ENCODE measurements around the gene KAT6B. TPM values are rescaled to one million over a fixed set of nuclear protein-coding genes. Genes with fewer than 3 reads are reported as not detected.

Gene KAT6B
- total and polyA plus RNA-seq, 2 experiments from 2014 or later, result 7.7 to 12.4 TPM

GRCh38 chr10:74910241-74910975, 84.0 kb downstream of the KAT6B start:
- Histone ChIP-seq H3K27ac (no peak overlapping the region), H3K79me2 (ENCODE audit: insufficient read depth) (peaks cover 97% of the 10 kb centered on the region), H4K20me1 (ENCODE audit: insufficient read depth) (0 out of 2 replicates have a peak, but pooled peaks cover 3% of the 10 kb centered on the region), H3K36me3 (ENCODE audit: low read depth) (no peaks in the 10 kb centered on the region), H3K9ac (no peak overlapping the region), H2AFZ (no peak overlapping the region), H3F3A (ENCODE audit: insufficient read depth) (no peaks in the 10 kb centered on the region), H3K27me3 (replicated peaks; ENCODE audit: insufficient read depth) (no peaks in the 10 kb centered on the region), H3K9me2 (ENCODE audit: insufficient read depth) (no peaks in the 10 kb centered on the region), H3K4me3 (no peak overlapping the region), H3K9me3 (ENCODE audit: low read depth) (no peaks in the 10 kb centered on the region), H3K4me2 (ENCODE audit: unreplicated experiment) (no peak overlapping the region), H3K4me1 (ENCODE audit: insufficient read depth) (0 out of 2 replicates have a peak, but pooled peaks cover 7% of the 10 kb centered on the region)
- in situ Hi-C loops (cut with MboI), result no loop called here
- TF ChIP-seq EZH2phosphoT487 (IDR thresholded peaks at IDR 0.05; ENCODE audit: insufficient read depth, low read depth), result no peak
- no peak for TF ChIP-seq EZH2 (IDR thresholded peaks at IDR 0.05; ENCODE audit: insufficient read depth, poor library complexity, severe bottlenecking)
- DNase-seq, result no peak
- WGBS, 2 experiments (ENCODE audit: low coverage in 1 of 2, low lambda C conversion rate in 2 of 2, missing lambda C conversion rate in 2 of 2), result 76 to 80% methylated on average over 4 of the region's 4 CpGs

- H3F3A ChIP-seq (ENCODE audit: insufficient read depth), result no peaks in the 10 kb centered on the region
- H4K20me1 ChIP-seq (ENCODE audit: insufficient read depth), result 0 out of 2 replicates have a peak, but pooled peaks cover 3% of the 10 kb centered on the region
- H3K36me3 ChIP-seq (ENCODE audit: low read depth), result no peaks in the 10 kb centered on the region
- 0 out of 2 replicates have a peak, but pooled peaks cover 7% of the 10 kb centered on the region for H3K4me1 ChIP-seq (ENCODE audit: insufficient read depth)
- 95 to 100% methylated on average over 2 of the region's 2 CpGs for WGBS, 2 experiments (ENCODE audit: low coverage in 1 of 2, low lambda C conversion rate in 2 of 2, missing lambda C conversion rate in 2 of 2)
- H2AFZ ChIP-seq, result no peak overlapping the region
- H3K27ac ChIP-seq, result no peak overlapping the region
- no peak for DNase-seq
- peaks cover 97% of the 10 kb centered on the region for H3K79me2 ChIP-seq (ENCODE audit: insufficient read depth)
- in situ Hi-C loops (cut with MboI), result no loop called here
- H3K9me2 ChIP-seq (ENCODE audit: insufficient read depth), result no peaks in the 10 kb centered on the region
- H3K4me3 ChIP-seq, result no peak overlapping the region
- no peaks in the 10 kb centered on the region for H3K9me3 ChIP-seq (ENCODE audit: low read depth)
- H3K9ac ChIP-seq, result no peak overlapping the region
- H3K27me3 ChIP-seq (replicated peaks; ENCODE audit: insufficient read depth), result no peaks in the 10 kb centered on the region
- no peak overlapping the region for H3K4me2 ChIP-seq (ENCODE audit: unreplicated experiment)
- TF ChIP-seq EZH2phosphoT487 (IDR thresholded peaks at IDR 0.05; ENCODE audit: insufficient read depth, low read depth) (no peak), EZH2 (IDR thresholded peaks at IDR 0.05; ENCODE audit: insufficient read depth, poor library complexity, severe bottlenecking) (no peak)
Measured at GRCh38 chr10:74910976-74911350, 84.6 kb downstream of the KAT6B start.

- Histone ChIP-seq H3F3A (ENCODE audit: insufficient read depth) (peaks cover 10% of the 10 kb centered on the region; the same call in 1 of the 2 replicates), H3K4me1 (ENCODE audit: insufficient read depth) (peaks cover 11% of the 10 kb centered on the region), H4K20me1 (ENCODE audit: insufficient read depth) (0 out of 2 replicates have a peak, but pooled peaks cover 3% of the 10 kb centered on the region), H3K4me3 (no peak overlapping the region), H2AFZ (no peak overlapping the region), H3K9ac (no peak overlapping the region), H3K27me3 (replicated peaks; ENCODE audit: insufficient read depth) (no peaks in the 10 kb centered on the region), H3K79me2 (ENCODE audit: insufficient read depth) (peaks cover 96% of the 10 kb centered on the region), H3K4me2 (ENCODE audit: unreplicated experiment) (no peak overlapping the region), H3K9me3 (ENCODE audit: low read depth) (no peaks in the 10 kb centered on the region), H3K36me3 (ENCODE audit: low read depth) (no peaks in the 10 kb centered on the region), H3K27ac (no peak overlapping the region), H3K9me2 (ENCODE audit: insufficient read depth) (no peaks in the 10 kb centered on the region)
- in situ Hi-C loops (cut with MboI), result no loop called here
- DNase-seq, result no peak
- TF ChIP-seq EZH2phosphoT487 (IDR thresholded peaks at IDR 0.05; ENCODE audit: insufficient read depth, low read depth), result no peak
- no peak for TF ChIP-seq EZH2 (IDR thresholded peaks at IDR 0.05; ENCODE audit: insufficient read depth, poor library complexity, severe bottlenecking)
Measured at GRCh38 chr10:74912182-74912581, 85.8 kb downstream of the KAT6B start.

GRCh38 chr10:74912682-74913081, 86.3 kb downstream of the KAT6B start:
- Histone ChIP-seq H2AFZ (no peak overlapping the region), H3K27ac (no peak overlapping the region), H4K20me1 (ENCODE audit: insufficient read depth) (0 out of 2 replicates have a peak, but pooled peaks cover 3% of the 10 kb centered on the region), H3K4me1 (ENCODE audit: insufficient read depth) (peaks cover 16% of the 10 kb centered on the region), H3K4me2 (ENCODE audit: unreplicated experiment) (no peak overlapping the region), H3K9me3 (ENCODE audit: low read depth) (no peaks in the 10 kb centered on the region), H3K36me3 (ENCODE audit: low read depth) (no peaks in the 10 kb centered on the region), H3K79me2 (ENCODE audit: insufficient read depth) (peaks cover 91% of the 10 kb centered on the region), H3K27me3 (replicated peaks; ENCODE audit: insufficient read depth) (no peaks in the 10 kb centered on the region), H3K9ac (no peak overlapping the region), H3K4me3 (no peak overlapping the region), H3F3A (ENCODE audit: insufficient read depth) (peaks cover 15% of the 10 kb centered on the region; the same call in 1 of the 2 replicates), H3K9me2 (ENCODE audit: insufficient read depth) (no peaks in the 10 kb centered on the region)
- WGBS, 2 experiments (ENCODE audit: low coverage in 1 of 2, low lambda C conversion rate in 2 of 2, missing lambda C conversion rate in 2 of 2), result 63 to 69% methylated on average over 2 of the region's 2 CpGs
- no peak for DNase-seq
- in situ Hi-C loops (cut with MboI), result no loop called here
- TF ChIP-seq EZH2 (IDR thresholded peaks at IDR 0.05; ENCODE audit: insufficient read depth, poor library complexity, severe bottlenecking), result no peak
- no peak for TF ChIP-seq EZH2phosphoT487 (IDR thresholded peaks at IDR 0.05; ENCODE audit: insufficient read depth, low read depth)
